Measurements from ENCODE around the gene SFR1.

- TF ChIP-seq CTCF (optimal IDR thresholded peaks at IDR 0.05 in 1 of 3, IDR thresholded peaks at IDR 0.05 in 1 of 3, conservative IDR thresholded peaks at IDR 0.05 in 1 of 3; ENCODE audit: extremely low read depth in 1 of 3, insufficient read depth in 2 of 3, low read length in 3 of 3) (no peak), EZH2 (IDR thresholded peaks at IDR 0.05; ENCODE audit: low read length) (no peak)
Measured at GRCh38 chr10:104100795-104101194, 21.2 kb upstream of the SFR1 start.
